ENCODE results near the gene RPL4.

DNA sequence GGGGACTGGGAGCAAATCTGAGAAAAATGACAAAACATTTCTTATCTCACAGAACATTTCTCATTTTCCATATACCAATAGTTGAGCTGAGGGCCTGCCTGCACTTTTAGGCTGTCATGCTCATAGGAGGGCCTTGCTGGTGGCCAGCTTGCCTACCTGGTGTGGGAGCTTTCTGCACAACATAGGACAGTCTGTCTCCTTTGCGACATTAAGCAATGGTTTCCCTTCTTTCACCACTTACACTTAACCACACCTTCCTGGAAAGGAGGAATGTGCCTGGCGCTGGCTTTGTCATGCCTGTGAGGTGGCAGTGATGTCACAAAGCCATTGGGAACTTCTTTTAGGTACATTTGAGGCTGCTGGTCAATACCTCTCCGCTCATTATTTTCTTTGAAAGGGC is 12.8 kb downstream of the RPL4 start:
- no peak for TF ChIP-seq EZH2 (IDR thresholded peaks at IDR 0.05; ENCODE audit: borderline replicate concordance, low read depth, low read length, severe bottlenecking)
- TF ChIP-seq CTCF (IDR thresholded peaks at IDR 0.05; ENCODE audit: borderline replicate concordance, extremely low read depth, low read length, poor library complexity, severe bottlenecking) = no peak

Data from DND-41 (cell line).